GM13976 (cell line): Measurements from ENCODE around the gene HOXB4.

Source experiments
- DNase-seq: peaks from one replicate; pipeline ENCODE4 v3.0.0; 2012; ENCODE audit warnings: low spot score
- CTCF ChIP-seq: IDR thresholded peaks from 2 replicates; pipeline ENCODE4 v1.5.1; 2012; ENCODE audit warnings: borderline replicate concordance, mild to moderate bottlenecking; ENCODE audit not compliant: insufficient read depth; ENCODE audit errors: extremely low read depth, missing control alignments, control extremely low read depth
- in situ Hi-C: fragments of 300-500 bp; cut with MboI; formaldehyde crosslinking; loops from one replicate; pipeline ENCODE4 v1.12.0; 2022; ENCODE audit warnings: low sequenced_read_pairs, mixed read lengths, inconsistent platforms; ENCODE audit not compliant: unreplicated experiment

HOXB4 gene

GRCh38 chr17:48546924-48547807, 31.0 kb downstream of the HOXB4 start:
- in situ Hi-C loops = no loop called here
- no peak for TF ChIP-seq CTCF
- DNase-seq = no peak

GRCh38 chr17:48546137-48546923, 31.8 kb downstream of the HOXB4 start:
- in situ Hi-C loops = no loop called here
- no peak for TF ChIP-seq CTCF
- DNase-seq = no peak

- in situ Hi-C loops = no loop called here
- TF ChIP-seq CTCF = no peak
- no peak for DNase-seq
Measured at GRCh38 chr17:48545539-48545938, 32.6 kb downstream of the HOXB4 start.

GRCh38 chr17:48545022-48545375, 33.2 kb downstream of the HOXB4 start, which contains the start of gene HOXB2:
HOXB2 (minus strand) TSS chr17:48545109; CDS start chr17:48544911, 198 bp downstream.
- in situ Hi-C loops = no loop called here
- no peak for DNase-seq
- no peak for TF ChIP-seq CTCF

- TF ChIP-seq CTCF = no peak
- DNase-seq = no peak
- in situ Hi-C loops = no loop called here
Measured at GRCh38 chr17:48544349-48545021, 33.7 kb downstream of the HOXB4 start.

- peak; percentile 62 for DNase-seq
- in situ Hi-C loops = no loop called here
- no peak for TF ChIP-seq CTCF
Measured at GRCh38 chr17:48543854-48544348, 34.2 kb downstream of the HOXB4 start.
